K562 (cell line): ENCODE measurements around the gene CLEC1A. TPM values are rescaled to one million over a fixed set of nuclear protein-coding genes. Genes with fewer than 3 reads are reported as not detected.
A peak's percentile ranks its signal among the peaks of the same experiment; 100 is the strongest.

Experiments
- ATAC-seq: fragments of 200-7000 bp; cut with Tn5 transposase; 3 replicates; pipeline ENCODE4 v1.9.1; 2020; ENCODE audit warnings: moderate library complexity
- BruUV-seq: library from RNA; stranded (reverse); fragments of 400-500 nt; replicated peaks from 2 replicates; lab custom pipeline; 2021; lab: Mats Ljungman, UMichigan
- CTCF ChIA-PET: fragments of 300-600 bp; formaldehyde crosslinking; extraction: SDS; loops from one replicate; lab custom pipeline; 2021; ENCODE audit warnings: low intra/inter-chr PET ratio; lab: Yijun Ruan, JAX
- POLR2A ChIA-PET: fragments of 300-600, 350-650 bp; sonication (Branson Sonifier 250); formaldehyde crosslinking; extraction: SDS; loops from one replicate; lab custom pipeline; 2021; ENCODE audit warnings: antibody characterized with exemption, inconsistent platforms; lab: Yijun Ruan, JAX
- DNase-seq, 4 experiments: peaks; one replicate each; pipeline versions ENCODE4 v3.0.0 to v3.0.0-alpha.2; 2011 to 2018; ENCODE audit warnings: low spot score in 3 of 4, mixed read lengths in 3 of 4; ENCODE audit errors: extremely low read depth in 1 of 4
- FAIRE-seq: peaks from 2 replicates; lab custom pipeline; 2011; peaks lifted over from hg19 to GRCh38; lab: Jason Lieb, UNC
- H2AFZ ChIP-seq: 2 replicates; pipeline ENCODE4 v1.6.0; 2011; ENCODE audit warnings: low read depth, low read length, control low read depth, inconsistent platforms
- H3K27ac ChIP-seq: fragments of 200-600 bp; 3 replicates; pipeline ENCODE4 v1.8.0; 2011; ENCODE audit warnings: low read depth, mild to moderate bottlenecking, control low read depth, inconsistent platforms, low read length, moderate library complexity, mixed read lengths; ENCODE audit errors: extremely low read depth
- H3K27me3 ChIP-seq, 2 experiments: fragments of 300-600 bp in 1 of 2; 2 replicates in 1 of 2; 3 replicates in 1 of 2; pipeline versions ENCODE4 v1.6.0 to v1.8.0; 2011; ENCODE audit warnings: inconsistent platforms in 2 of 2, low read length in 2 of 2, mild to moderate bottlenecking in 1 of 2, mixed read lengths in 1 of 2, moderate library complexity in 1 of 2; ENCODE audit not compliant: control insufficient read depth in 2 of 2, insufficient read depth in 2 of 2
- H3K36me3 ChIP-seq: fragments of 300-600 bp; 3 replicates; pipeline ENCODE4 v1.8.0; 2011; ENCODE audit warnings: mild to moderate bottlenecking, low read length, inconsistent platforms; ENCODE audit not compliant: control insufficient read depth, insufficient read depth
- H3K4me1 ChIP-seq, 2 experiments: fragments of 200-600 bp in 1 of 2; replicated peaks in 1 of 2; 2 replicates in 1 of 2; 3 replicates in 1 of 2; pipeline versions ENCODE4 v1.5.1 to v1.8.0; 2011; ENCODE audit warnings: inconsistent platforms in 2 of 2, low read length in 2 of 2, mild to moderate bottlenecking in 1 of 2, mixed read lengths in 1 of 2, moderate library complexity in 1 of 2; ENCODE audit not compliant: control insufficient read depth in 2 of 2, insufficient read depth in 2 of 2
- H3K4me2 ChIP-seq: 2 replicates; pipeline ENCODE4 v1.6.1; 2011; ENCODE audit warnings: low read length, control low read depth, inconsistent platforms, mixed read lengths; ENCODE audit not compliant: insufficient read depth
- H3K4me3 ChIP-seq: fragments of 200-600 bp; sonication (generic), shearing (Covaris generic); 2 replicates; pipeline ENCODE4 v1.5.1; 2016; ENCODE audit warnings: control low read depth, inconsistent platforms
- H3K79me2 ChIP-seq: fragments of 200-600 bp; 3 replicates; pipeline ENCODE4 v1.8.0; 2011; ENCODE audit warnings: low read length, inconsistent platforms; ENCODE audit not compliant: control insufficient read depth, insufficient read depth
- H3K9ac ChIP-seq, 2 experiments: 2 replicates each; pipeline versions ENCODE4 v1.6.0 to v1.6.1; 2011; ENCODE audit warnings: low read depth in 2 of 2, low read length in 2 of 2, control low read depth in 1 of 2, inconsistent platforms in 1 of 2, mild to moderate bottlenecking in 1 of 2, mixed read lengths in 1 of 2; ENCODE audit not compliant: insufficient read depth in 1 of 2
- H3K9me1 ChIP-seq: one replicate; pipeline ENCODE4 v1.6.0; 2011; ENCODE audit warnings: inconsistent platforms, mild to moderate bottlenecking, low read length, moderate library complexity; ENCODE audit not compliant: control insufficient read depth, insufficient read depth
- H3K9me3 ChIP-seq: replicated peaks from 2 replicates; pipeline ENCODE4 v1.5.1; 2011; ENCODE audit warnings: low read depth, low read length, inconsistent platforms; ENCODE audit not compliant: control insufficient read depth, insufficient read depth
- H4K20me1 ChIP-seq: replicated peaks from 2 replicates; pipeline ENCODE4 v1.6.1; 2011; ENCODE audit warnings: low read length, inconsistent platforms, mixed read lengths; ENCODE audit not compliant: control insufficient read depth, insufficient read depth
- GABPB1 ChIP-seq: sonication (generic); formaldehyde crosslinking; IDR thresholded peaks from 2 replicates; pipeline ENCODE4 v1.8.0; 2022; ENCODE audit warnings: mild to moderate bottlenecking, missing genetic modification reagents
- MAZ ChIP-seq, 2 experiments: fragments of 450-650 bp in 1 of 2; sonication (generic) in 1 of 2; formaldehyde crosslinking; IDR thresholded peaks in 1 of 2; conservative IDR thresholded peaks in 1 of 2; 2 replicates each; pipeline versions ENCODE4 v1.4.0 to v1.5.0; 2020; ENCODE audit warnings: mild to moderate bottlenecking in 1 of 2, missing genetic modification reagents in 1 of 2
- MBD2 ChIP-seq: sonication (generic); IDR thresholded peaks from 2 replicates; pipeline ENCODE4 v1.6.1; 2016; ENCODE audit warnings: low read depth, borderline replicate concordance
- MLLT1 ChIP-seq, 2 experiments: fragments of 450-650 bp; IDR thresholded peaks; 2 replicates each; pipeline ENCODE4 v1.6.1; 2016
- NFE2 ChIP-seq: IDR thresholded peaks from 2 replicates; pipeline ENCODE4 v1.6.1; 2014; ENCODE audit warnings: antibody characterized with exemption, low read depth
- PML ChIP-seq: IDR thresholded peaks from 2 replicates; pipeline ENCODE4 v1.6.1; 2012; ENCODE audit warnings: low read length, inconsistent platforms
- RFX1 ChIP-seq: fragments of 450-650 bp; IDR thresholded peaks from 2 replicates; pipeline ENCODE4 v1.6.1; 2016; ENCODE audit warnings: mild to moderate bottlenecking, moderate library complexity
- RNF219 ChIP-seq: fragments of 250-450 bp; sonication (Bioruptor Pico); IDR thresholded peaks from 2 replicates; pipeline ENCODE4 v1.5.0; 2022; ENCODE audit warnings: mild to moderate bottlenecking
- SMARCA5 ChIP-seq: fragments of 450-650 bp; IDR thresholded peaks from 2 replicates; pipeline ENCODE4 v1.6.1; 2016
- TEAD4 ChIP-seq, 2 experiments: sonication (generic) in 1 of 2; formaldehyde crosslinking in 1 of 2; IDR thresholded peaks; 2 replicates each; pipeline versions ENCODE4 v1.6.1 to v1.8.0; 2012 to 2022; ENCODE audit warnings: borderline replicate concordance in 1 of 2, inconsistent platforms in 1 of 2, low read length in 1 of 2, mild to moderate bottlenecking in 1 of 2, missing genetic modification reagents in 1 of 2
- ZNF165 ChIP-seq: fragments of 250-450 bp; sonication (Bioruptor Pico); IDR thresholded peaks from 2 replicates; pipeline ENCODE4 v1.4.0; 2020; ENCODE audit warnings: borderline replicate concordance
- ZNF217 ChIP-seq: sonication (generic); formaldehyde crosslinking; IDR thresholded peaks from 2 replicates; pipeline ENCODE4 v1.8.0; 2022; ENCODE audit warnings: mild to moderate bottlenecking, missing genetic modification reagents
- ZNF316 ChIP-seq: fragments of 450-650 bp; IDR thresholded peaks from 2 replicates; pipeline ENCODE4 v1.6.1; 2016
- ZNF41 ChIP-seq: fragments of 250-450 bp; sonication (Bioruptor Pico); conservative IDR thresholded peaks from 2 replicates; pipeline ENCODE4 v1.4.0; 2020; ENCODE audit warnings: mild to moderate bottlenecking
- ZNF436 ChIP-seq: fragments of 250-450, 450-650 bp; sonication (Bioruptor Pico); formaldehyde crosslinking; IDR thresholded peaks from 2 replicates; pipeline ENCODE4 v1.7.0; 2020; ENCODE audit warnings: mild to moderate bottlenecking
- WGBS: fragments of 100-300 bp; shearing (Covaris generic); methylation state at CpG from one replicate; pipeline ENCODE4 v1.1.6; 2016; ENCODE audit warnings: low coverage, mixed read lengths; ENCODE audit not compliant: insufficient coverage; ENCODE audit errors: missing lambda C conversion rate; 5-methylcytosine and 5-hydroxymethylcytosine counted together
- in situ Hi-C: fragments of 300-500 bp; cut with MboI; formaldehyde crosslinking; loops from 4 replicates; pipeline ENCODE4 v1.15.0; 2018; ENCODE audit warnings: inconsistent platforms, mixed read lengths
- intact Hi-C: fragments of 100-400 bp; cut with micrococcal nuclease; formaldehyde crosslinking; loops from 2 replicates; pipeline ENCODE4 v1.14.2; 2022
- polyA plus RNA-seq, 8 experiments: library from polyadenylated mRNA; depleted of rRNA in 4 of 8; stranded (reverse) in 5 of 8; unstranded in 3 of 8; fragments of >200 nt; fragmentation: Nextera tagmentation in 2 of 8; fragmentation: Illumina TruSeq in 1 of 8; extraction: Ambion mirVana in 2 of 8; extraction: Trizol in 1 of 8; gene quantifications; 2 replicates each; pipeline versions ENCODE4 v1.2.1 to v1.2.3, GENCODE V29; 2011 to 2014; ENCODE audit warnings: inconsistent platforms in 1 of 8, missing spikeins in 1 of 8
- total RNA-seq, 7 experiments: library from RNA; depleted of rRNA in 6 of 7; stranded (reverse); fragments of >200 nt in 6 of 7; fragmentation: Illumina TruSeq in 2 of 7; extraction: Trizol in 2 of 7; gene quantifications; 2 replicates each; pipeline versions ENCODE4 v1.2.1 to v1.2.3, GENCODE V29; 2011 to 2021; ENCODE audit warnings: low replicate concordance in 1 of 7
- TF ChIP-seq, protein P1 (sequence below), 3 experiments: fragments of 200-800 bp in 1 of 3; fragments of 250-450 bp in 1 of 3; fragments of 450-650 bp in 1 of 3; sonication (Bioruptor Pico) in 1 of 3; sonication (Bioruptor generic) in 1 of 3; formaldehyde crosslinking in 1 of 3; IDR thresholded peaks; 2 replicates each; pipeline versions ENCODE4 v1.6.1 to v1.8.0; 2016 to 2022; ENCODE audit warnings: mild to moderate bottlenecking in 2 of 3, missing genetic modification characterization in 2 of 3, missing compliant biosample characterization in 1 of 3, moderate library complexity in 1 of 3

CLEC1A gene
- total and polyA plus RNA-seq, 9 of the 15 experiments (the other 6 are each of a cell fraction or from before 2014, with no cell fraction given): 0.04 TPM; not detected in 8

GRCh38 chr12:10140001-10140400 is 41.2 kb upstream of the CLEC1A start:
- CTCF ChIA-PET: interaction anchor here (0.7 to 1.8 kb wide), 3 partner anchors 131 to 506 kb away, joined by 3 to 6 read pairs (median 3); no protein-coding TSS in a partner anchor
- TF ChIP-seq MLLT1 (IDR thresholded peaks at IDR 0.05) (no peak), RFX1 (no peak), SMARCA5 (no peak), PML (no peak), MAZ (CRISPR knock-in tag; conservative IDR thresholded peaks at IDR 0.05 in 1 of 2, IDR thresholded peaks at IDR 0.05 in 1 of 2) (no peak), ZNF41 (CRISPR knock-in tag) (no peak), ZNF217 (CRISPR knock-in tag) (no peak), ZNF316 (0 out of 2 replicates have a peak, but pooled peaks have one; percentile 14), ZNF436 (no peak), RNF219 (CRISPR knock-in tag) (no peak), TEAD4 (IDR thresholded peaks at IDR 0.05; ENCODE audit: low read length) (no peak), TEAD4 (CRISPR knock-in tag; IDR thresholded peaks at IDR 0.05; ENCODE audit: borderline replicate concordance) (no peak), GABPB1 (CRISPR knock-in tag) (no peak), NFE2 (peak; percentile 88), MBD2 (no peak), ZNF165 (CRISPR knock-in tag) (no peak)
- TF ChIP-seq, protein P1, sequence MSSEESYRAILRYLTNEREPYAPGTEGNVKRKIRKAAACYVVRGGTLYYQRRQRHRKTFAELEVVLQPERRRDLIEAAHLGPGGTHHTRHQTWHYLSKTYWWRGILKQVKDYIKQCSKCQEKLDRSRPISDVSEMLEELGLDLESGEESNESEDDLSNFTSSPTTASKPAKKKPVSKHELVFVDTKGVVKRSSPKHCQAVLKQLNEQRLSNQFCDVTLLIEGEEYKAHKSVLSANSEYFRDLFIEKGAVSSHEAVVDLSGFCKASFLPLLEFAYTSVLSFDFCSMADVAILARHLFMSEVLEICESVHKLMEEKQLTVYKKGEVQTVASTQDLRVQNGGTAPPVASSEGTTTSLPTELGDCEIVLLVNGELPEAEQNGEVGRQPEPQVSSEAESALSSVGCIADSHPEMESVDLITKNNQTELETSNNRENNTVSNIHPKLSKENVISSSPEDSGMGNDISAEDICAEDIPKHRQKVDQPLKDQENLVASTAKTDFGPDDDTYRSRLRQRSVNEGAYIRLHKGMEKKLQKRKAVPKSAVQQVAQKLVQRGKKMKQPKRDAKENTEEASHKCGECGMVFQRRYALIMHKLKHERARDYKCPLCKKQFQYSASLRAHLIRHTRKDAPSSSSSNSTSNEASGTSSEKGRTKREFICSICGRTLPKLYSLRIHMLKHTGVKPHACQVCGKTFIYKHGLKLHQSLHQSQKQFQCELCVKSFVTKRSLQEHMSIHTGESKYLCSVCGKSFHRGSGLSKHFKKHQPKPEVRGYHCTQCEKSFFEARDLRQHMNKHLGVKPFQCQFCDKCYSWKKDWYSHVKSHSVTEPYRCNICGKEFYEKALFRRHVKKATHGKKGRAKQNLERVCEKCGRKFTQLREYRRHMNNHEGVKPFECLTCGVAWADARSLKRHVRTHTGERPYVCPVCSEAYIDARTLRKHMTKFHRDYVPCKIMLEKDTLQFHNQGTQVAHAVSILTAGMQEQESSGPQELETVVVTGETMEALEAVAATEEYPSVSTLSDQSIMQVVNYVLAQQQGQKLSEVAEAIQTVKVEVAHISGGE (CRISPR knock-in tag; IDR thresholded peaks at IDR 0.05): no peak

More at GRCh38 chr12:10140001-10140400, 41.2 kb upstream of the CLEC1A start:
- Histone ChIP-seq H3K36me3 (no peaks in the 10 kb centered on the region), H3K79me2 (no peaks in the 10 kb centered on the region), H4K20me1 (no peaks in the 10 kb centered on the region), H3K4me1 (no peaks in the 10 kb centered on the region), H3K27me3 (no peaks in the 10 kb centered on the region; a peak in 1 of 5 replicates), H2AFZ (no peak overlapping the region), H3K9me3 (no peaks in the 10 kb centered on the region), H3K4me3 (no peak overlapping the region), H3K27ac (no peak overlapping the region), H3K9ac (no peak overlapping the region), H3K9me1 (no peaks in the 10 kb centered on the region), H3K4me2 (no peak overlapping the region)
- POLR2A ChIA-PET: no interaction called here
- intact Hi-C loops: loop anchor here (2.0 kb wide), 1 partner anchor 389 kb away; no protein-coding TSS in a partner anchor
- ATAC-seq: no peak
- DNase-seq: peak in 2 of 4 experiments; percentile 7 to 44
- in situ Hi-C loops: loop anchor here (5.0 to 25.0 kb wide), 2 partner anchors 328 to 393 kb away; no protein-coding TSS in a partner anchor
- WGBS: no CpG with 5 or more reads among the region's 2 CpGs
- no peak for FAIRE-seq
- no TSS peak for BruUV-seq
